MCF 10A (cell line): ENCODE measurements around the gene COL5A3. TPM values are rescaled to one million over a fixed set of nuclear protein-coding genes. Genes with fewer than 3 reads are reported as not detected.

Experiments
- BruUV-seq: library from RNA; stranded (reverse); fragments of 400-500 nt; replicated peaks from 2 replicates; lab custom pipeline; 2021; lab: Mats Ljungman, UMichigan
- CTCF ChIA-PET: fragments of 300-600 bp; sonication (Branson Sonifier 250); formaldehyde crosslinking; extraction: SDS; loops from one replicate; lab custom pipeline; 2021; ENCODE audit warnings: antibody characterized with exemption, inconsistent platforms; lab: Yijun Ruan, JAX
- POLR2A ChIA-PET: fragments of 300-600, 350-650 bp; sonication (Branson Sonifier 250); formaldehyde crosslinking; extraction: SDS; loops from one replicate; lab custom pipeline; 2020; ENCODE audit warnings: antibody characterized with exemption, inconsistent platforms; lab: Yijun Ruan, JAX
- DNase-seq: peaks from one replicate; pipeline ENCODE4 v3.0.0-alpha.2; 2018; ENCODE audit not compliant: unreplicated experiment
- H3K27ac Mint-ChIP-seq: one replicate; pipeline ENCODE4 v1.8.0; 2022; ENCODE audit warnings: mild to moderate bottlenecking, low read depth, mixed read lengths; ENCODE audit not compliant: unreplicated experiment
- H3K27me3 Mint-ChIP-seq: one replicate; pipeline ENCODE4 v1.8.0; 2022; ENCODE audit warnings: mixed read lengths; ENCODE audit not compliant: insufficient read depth, unreplicated experiment
- H3K36me3 Mint-ChIP-seq: one replicate; pipeline ENCODE4 v1.8.0; 2022; ENCODE audit warnings: mild to moderate bottlenecking, moderate library complexity, mixed read lengths; ENCODE audit not compliant: insufficient read depth, unreplicated experiment
- H3K4me1 Mint-ChIP-seq: one replicate; pipeline ENCODE4 v1.8.0; 2022; ENCODE audit warnings: mixed read lengths; ENCODE audit not compliant: insufficient read depth, unreplicated experiment
- H3K4me3 Mint-ChIP-seq: one replicate; pipeline ENCODE4 v1.8.0; 2022; ENCODE audit warnings: mild to moderate bottlenecking, moderate library complexity, mixed read lengths; ENCODE audit not compliant: unreplicated experiment
- H3K9me3 Mint-ChIP-seq: one replicate; pipeline ENCODE4 v1.8.0; 2022; ENCODE audit warnings: mixed read lengths; ENCODE audit not compliant: unreplicated experiment
- intact Hi-C: fragments of 100-400 bp; cut with micrococcal nuclease; formaldehyde crosslinking; loops from 2 replicates; pipeline ENCODE4 v1.14.1; 2022
- total RNA-seq: library from RNA; stranded (reverse); gene quantifications from 2 replicates; pipeline ENCODE4 v1.2.3, GENCODE V29; 2022
- TF ChIP-seq, protein P1 (sequence below): fragments of 200-600 bp; IDR thresholded peaks from one replicate; pipeline ENCODE4 v1.8.0; 2022; ENCODE audit warnings: antibody characterized with exemption, mild to moderate bottlenecking; ENCODE audit not compliant: unreplicated experiment

Gene COL5A3
- total RNA-seq, 1 experiment from 2014 or later = 1.5 TPM

DNA sequence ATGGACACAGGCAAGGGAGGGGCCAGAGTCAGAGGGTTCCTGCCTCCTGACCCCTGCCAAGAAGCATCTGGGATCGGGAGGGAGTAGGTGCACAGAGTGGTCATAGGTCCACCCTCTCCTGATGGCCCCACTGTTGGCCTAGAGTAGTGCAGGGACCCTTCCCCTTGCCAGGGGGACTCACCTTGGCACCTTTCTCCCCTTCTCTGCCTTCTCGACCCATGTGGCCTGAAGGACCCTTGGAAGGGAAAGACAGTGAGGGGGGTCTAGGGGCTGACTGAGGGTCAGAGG is 40.7 kb downstream of the COL5A3 start:
- H3K4me1 Mint-ChIP-seq = peaks cover 5% of the 10 kb centered on the region
- no peak overlapping the region for H3K27ac Mint-ChIP-seq
- H3K36me3 Mint-ChIP-seq = no peaks in the 10 kb centered on the region
- intact Hi-C loops = no loop called here
- no peak overlapping the region for H3K4me3 Mint-ChIP-seq
- TF ChIP-seq, protein P1, sequence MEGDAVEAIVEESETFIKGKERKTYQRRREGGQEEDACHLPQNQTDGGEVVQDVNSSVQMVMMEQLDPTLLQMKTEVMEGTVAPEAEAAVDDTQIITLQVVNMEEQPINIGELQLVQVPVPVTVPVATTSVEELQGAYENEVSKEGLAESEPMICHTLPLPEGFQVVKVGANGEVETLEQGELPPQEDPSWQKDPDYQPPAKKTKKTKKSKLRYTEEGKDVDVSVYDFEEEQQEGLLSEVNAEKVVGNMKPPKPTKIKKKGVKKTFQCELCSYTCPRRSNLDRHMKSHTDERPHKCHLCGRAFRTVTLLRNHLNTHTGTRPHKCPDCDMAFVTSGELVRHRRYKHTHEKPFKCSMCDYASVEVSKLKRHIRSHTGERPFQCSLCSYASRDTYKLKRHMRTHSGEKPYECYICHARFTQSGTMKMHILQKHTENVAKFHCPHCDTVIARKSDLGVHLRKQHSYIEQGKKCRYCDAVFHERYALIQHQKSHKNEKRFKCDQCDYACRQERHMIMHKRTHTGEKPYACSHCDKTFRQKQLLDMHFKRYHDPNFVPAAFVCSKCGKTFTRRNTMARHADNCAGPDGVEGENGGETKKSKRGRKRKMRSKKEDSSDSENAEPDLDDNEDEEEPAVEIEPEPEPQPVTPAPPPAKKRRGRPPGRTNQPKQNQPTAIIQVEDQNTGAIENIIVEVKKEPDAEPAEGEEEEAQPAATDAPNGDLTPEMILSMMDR = no peak
- DNase-seq = no peak
- ChIA-PET POLR2A (no interaction called here), CTCF (no interaction called here)
- peaks cover 28% of the 10 kb centered on the region for H3K27me3 Mint-ChIP-seq
- BruUV-seq = no TSS peak
- no peaks in the 10 kb centered on the region for H3K9me3 Mint-ChIP-seq

DNA sequence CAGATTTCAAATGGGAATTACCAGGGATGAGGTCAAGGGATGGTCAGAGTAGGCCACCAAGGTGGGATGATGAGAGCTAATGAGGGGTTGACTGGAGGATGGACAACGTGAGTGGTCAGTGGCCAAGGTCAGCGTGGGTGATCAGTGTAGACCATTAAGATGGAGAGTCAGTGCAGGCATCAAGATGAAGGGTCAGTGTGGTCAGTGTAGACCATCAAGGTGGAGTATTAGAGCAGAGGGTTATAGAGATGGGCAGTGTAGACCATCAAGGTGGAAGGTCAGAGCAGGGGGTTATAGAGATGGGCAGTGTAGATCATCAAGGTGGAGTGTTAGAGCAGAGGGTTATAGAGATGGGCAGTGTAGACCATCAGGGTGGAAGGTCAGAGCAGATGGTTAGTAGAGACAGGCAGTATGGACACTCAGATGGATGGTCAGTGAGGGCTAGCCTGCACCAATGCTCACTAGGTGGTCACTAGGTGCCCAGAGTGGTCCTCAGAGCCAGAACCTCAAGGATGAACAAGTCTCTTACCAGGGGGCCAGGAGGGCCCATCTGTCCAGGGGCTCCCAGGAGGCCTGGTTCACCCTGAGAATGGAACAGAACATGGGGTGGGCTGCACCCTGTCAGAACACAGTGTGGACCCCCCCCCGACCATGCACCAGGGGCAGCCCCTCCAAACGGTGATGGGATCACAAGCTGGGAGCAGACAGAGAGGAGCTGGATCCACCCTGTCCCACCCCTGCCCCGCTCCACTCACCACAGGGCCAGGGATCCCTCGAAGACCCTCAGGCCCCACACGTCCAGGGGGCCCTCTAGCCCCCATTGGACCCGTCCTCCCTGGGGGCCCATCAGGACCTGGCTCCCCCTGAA is 41.2 kb downstream of the COL5A3 start:
- no peak for DNase-seq
- no peaks in the 10 kb centered on the region for H3K9me3 Mint-ChIP-seq
- ChIA-PET POLR2A (no interaction called here), CTCF (no interaction called here)
- intact Hi-C loops = no loop called here
- no peak overlapping the region for H3K27ac Mint-ChIP-seq
- BruUV-seq = no TSS peak
- H3K4me1 Mint-ChIP-seq = peaks cover 5% of the 10 kb centered on the region
- H3K4me3 Mint-ChIP-seq = no peak overlapping the region
- no peaks in the 10 kb centered on the region for H3K36me3 Mint-ChIP-seq
- H3K27me3 Mint-ChIP-seq = peaks cover 28% of the 10 kb centered on the region
- TF ChIP-seq, protein P1 = no peak

DNA sequence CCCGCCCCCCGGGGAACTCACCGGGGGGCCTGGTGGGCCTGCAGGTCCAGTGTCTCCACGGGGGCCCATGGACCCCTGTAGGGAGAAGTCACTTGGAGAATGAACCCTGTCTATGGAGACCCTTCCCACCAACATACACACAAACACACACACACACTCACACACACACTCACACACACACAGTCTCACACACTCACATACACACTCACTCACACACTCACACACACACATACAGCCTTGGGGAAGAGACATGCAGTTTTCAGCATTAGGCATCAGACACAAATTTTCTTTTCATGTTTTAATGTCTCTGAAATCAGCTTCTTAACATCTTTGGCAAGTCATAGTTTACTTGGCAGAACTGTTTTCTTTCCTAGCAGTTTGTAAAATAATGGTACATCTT is 43.0 kb downstream of the COL5A3 start:
- BruUV-seq = no TSS peak
- H3K36me3 Mint-ChIP-seq = no peaks in the 10 kb centered on the region
- TF ChIP-seq, protein P1 = no peak
- no peak overlapping the region for H3K4me3 Mint-ChIP-seq
- no peak overlapping the region for H3K27ac Mint-ChIP-seq
- H3K9me3 Mint-ChIP-seq = no peaks in the 10 kb centered on the region
- intact Hi-C loops = no loop called here
- H3K4me1 Mint-ChIP-seq = peaks cover 5% of the 10 kb centered on the region
- CTCF ChIA-PET = interaction anchor here (1.0 kb wide), 1 partner anchor 17 kb away, joined by 3 read pairs; no protein-coding TSS in a partner anchor
- peaks cover 28% of the 10 kb centered on the region for H3K27me3 Mint-ChIP-seq
- POLR2A ChIA-PET = no interaction called here
- DNase-seq = no peak

DNA sequence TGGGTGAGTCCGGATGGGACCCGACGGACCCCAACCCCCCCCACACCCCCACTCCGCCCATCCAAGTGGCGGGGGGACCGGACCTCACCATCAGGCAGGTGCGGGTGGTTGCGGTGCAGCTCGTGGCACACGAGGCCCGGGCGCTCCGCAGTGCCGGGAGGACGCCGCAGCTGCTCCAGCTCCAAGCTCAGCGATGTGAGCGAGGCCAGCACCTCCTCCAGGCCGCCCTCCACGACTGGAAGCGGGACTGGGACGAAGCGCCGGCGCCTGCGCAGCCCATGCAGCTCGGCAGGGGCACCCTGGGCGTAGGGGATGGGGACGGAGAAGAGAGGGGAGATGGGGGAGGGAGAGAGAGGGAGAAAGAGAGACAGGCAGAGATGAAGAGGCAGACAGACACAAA is 43.9 kb downstream of the COL5A3 start:
- TF ChIP-seq, protein P1 = no peak
- no peak for DNase-seq
- CTCF ChIA-PET = interaction anchor here (1.0 kb wide), 1 partner anchor 34 kb away, joined by 5 read pairs; no protein-coding TSS in a partner anchor
- BruUV-seq = no TSS peak
- Mint-ChIP-seq H3K9me3 (no peaks in the 10 kb centered on the region), H3K4me1 (peaks cover 5% of the 10 kb centered on the region), H3K27ac (no peak overlapping the region), H3K27me3 (peaks cover 28% of the 10 kb centered on the region), H3K4me3 (no peak overlapping the region), H3K36me3 (no peaks in the 10 kb centered on the region)
- intact Hi-C loops = no loop called here
- POLR2A ChIA-PET = no interaction called here
